KMS-11 (cell line): ENCODE measurements around the gene ZNF57.
"Not testable (repeated sequence)": the region's sequence is repeated elsewhere in the genome, so short reads cannot be mapped to it uniquely, and the experiment has no call there.

ENCODE experiments used
- H2AFZ ChIP-seq: fragments of 200-600 bp; sonication (generic); 2 replicates; pipeline ENCODE4 v1.6.1; 2016; ENCODE audit warnings: antibody characterized with exemption, mixed run types, low read depth
- H3K27ac ChIP-seq: fragments of 200-600 bp; sonication (generic); 2 replicates; pipeline ENCODE4 v1.6.1; 2016; ENCODE audit warnings: mild to moderate bottlenecking, mixed run types
- H3K27me3 ChIP-seq: fragments of 200-600 bp; sonication (generic); 2 replicates; pipeline ENCODE4 v1.6.1; 2017; ENCODE audit warnings: mild to moderate bottlenecking, low read depth, mixed run types, moderate library complexity; ENCODE audit not compliant: insufficient read depth
- H3K36me3 ChIP-seq: fragments of 200-600 bp; sonication (generic); 2 replicates; pipeline ENCODE4 v1.6.1; 2017; ENCODE audit warnings: mild to moderate bottlenecking, mixed run types; ENCODE audit not compliant: insufficient read depth
- H3K4me1 ChIP-seq: fragments of 200-600 bp; sonication (generic); 2 replicates; pipeline ENCODE4 v1.6.1; 2016; ENCODE audit warnings: mild to moderate bottlenecking, low read depth, mixed run types; ENCODE audit not compliant: poor library complexity, severe bottlenecking
- H3K4me2 ChIP-seq: fragments of 200-600 bp; sonication (generic); 2 replicates; pipeline ENCODE4 v1.7.0; 2016; ENCODE audit warnings: mild to moderate bottlenecking, mixed run types
- H3K4me3 ChIP-seq: fragments of 200-600 bp; sonication (generic); IDR thresholded peaks from 2 replicates; pipeline ENCODE4 v1.6.1; 2017; ENCODE audit warnings: low read depth, low read length, mixed read lengths; ENCODE audit not compliant: insufficient read depth
- H3K79me2 ChIP-seq: fragments of 200-600 bp; sonication (generic); 2 replicates; pipeline ENCODE4 v1.6.1; 2016; ENCODE audit warnings: low read depth, mixed run types; ENCODE audit not compliant: insufficient read depth
- H3K9ac ChIP-seq: fragments of 200-600 bp; sonication (generic); 2 replicates; pipeline ENCODE4 v1.6.1; 2016; ENCODE audit warnings: mild to moderate bottlenecking, mixed run types
- H4K20me1 ChIP-seq: fragments of 200-600 bp; sonication (generic); 2 replicates; pipeline ENCODE4 v1.6.1; 2016; ENCODE audit warnings: mild to moderate bottlenecking, mixed run types; ENCODE audit not compliant: insufficient read depth
- CTCF ChIP-seq: fragments of 200-600 bp; sonication (generic); conservative IDR thresholded peaks from 2 replicates; pipeline ENCODE4 v1.6.1; 2017; ENCODE audit warnings: low read depth, mild to moderate bottlenecking, antibody characterized with exemption, low read length, moderate library complexity, mixed read lengths

ZNF57 gene

GRCh38 chr19:2957160-2957559, 56.4 kb downstream of the ZNF57 start:
- H3K4me2 ChIP-seq: no peak overlapping the region
- H3K4me1 ChIP-seq: no peaks in the 10 kb centered on the region
- H3K27ac ChIP-seq: no peak overlapping the region
- no peaks in the 10 kb centered on the region for H3K36me3 ChIP-seq
- H2AFZ ChIP-seq: no peak overlapping the region
- no peaks in the 10 kb centered on the region for H3K79me2 ChIP-seq
- no peak for TF ChIP-seq CTCF
- peaks cover 65% of the 10 kb centered on the region for H3K27me3 ChIP-seq
- H3K4me3 ChIP-seq: no peak overlapping the region
- no peak overlapping the region for H3K9ac ChIP-seq
- no peaks in the 10 kb centered on the region for H4K20me1 ChIP-seq

- no peaks in the 10 kb centered on the region for H3K79me2 ChIP-seq
- H3K4me2 ChIP-seq: no peak overlapping the region
- H3K9ac ChIP-seq: no peak overlapping the region
- H3K27ac ChIP-seq: no peak overlapping the region
- no peaks in the 10 kb centered on the region for H4K20me1 ChIP-seq
- TF ChIP-seq CTCF: no peak
- H3K4me1 ChIP-seq: no peaks in the 10 kb centered on the region
- H3K4me3 ChIP-seq: no peak overlapping the region
- no peaks in the 10 kb centered on the region for H3K36me3 ChIP-seq
- H3K27me3 ChIP-seq: peaks cover 56% of the 10 kb centered on the region
- no peak overlapping the region for H2AFZ ChIP-seq
These were observed 59.4 kb downstream of the ZNF57 start for GRCh38 chr19:2960120-2960519.

- H4K20me1 ChIP-seq: no peaks in the 10 kb centered on the region
- peaks cover 58% of the 10 kb centered on the region for H3K27me3 ChIP-seq
- no peaks in the 10 kb centered on the region for H3K79me2 ChIP-seq
- H3K36me3 ChIP-seq: no peaks in the 10 kb centered on the region
- H2AFZ ChIP-seq: no peak overlapping the region
- H3K4me3 ChIP-seq: no peak overlapping the region
- no peak overlapping the region for H3K4me2 ChIP-seq
- H3K9ac ChIP-seq: no peak overlapping the region
- H3K27ac ChIP-seq: no peak overlapping the region
- no peaks in the 10 kb centered on the region for H3K4me1 ChIP-seq
- peak; percentile 74 for TF ChIP-seq CTCF
These were observed 61.4 kb downstream of the ZNF57 start for GRCh38 chr19:2962018-2962670.

GRCh38 chr19:2963122-2963521, 62.4 kb downstream of the ZNF57 start:
- H3K4me1 ChIP-seq: no peaks in the 10 kb centered on the region
- no peak overlapping the region for H2AFZ ChIP-seq
- no peaks in the 10 kb centered on the region for H3K79me2 ChIP-seq
- H3K27ac ChIP-seq: no peak overlapping the region
- no peak overlapping the region for H3K9ac ChIP-seq
- H3K27me3 ChIP-seq: peaks cover 56% of the 10 kb centered on the region
- H3K4me2 ChIP-seq: no peak overlapping the region
- no peak overlapping the region for H3K4me3 ChIP-seq
- H4K20me1 ChIP-seq: no peaks in the 10 kb centered on the region
- no peak for TF ChIP-seq CTCF
- no peaks in the 10 kb centered on the region for H3K36me3 ChIP-seq

- not testable (repeated sequence) for H3K4me1 ChIP-seq, H2AFZ ChIP-seq, H4K20me1 ChIP-seq, H3K27ac ChIP-seq, H3K9ac ChIP-seq, H3K4me3 ChIP-seq, H3K36me3 ChIP-seq, H3K79me2 ChIP-seq, H3K4me2 ChIP-seq
- H3K27me3 ChIP-seq: peaks cover 56% of the 10 kb centered on the region
These were observed 62.9 kb downstream of the ZNF57 start for GRCh38 chr19:2963631-2964030.
